KMS-11 (cell line): ENCODE data around the gene DIS3L2.

Source experiments
- H2AFZ ChIP-seq: fragments of 200-600 bp; sonication (generic); 2 replicates; pipeline ENCODE4 v1.6.1; 2016; ENCODE audit warnings: antibody characterized with exemption, mixed run types, low read depth
- H3K27ac ChIP-seq: fragments of 200-600 bp; sonication (generic); 2 replicates; pipeline ENCODE4 v1.6.1; 2016; ENCODE audit warnings: mild to moderate bottlenecking, mixed run types
- H3K27me3 ChIP-seq: fragments of 200-600 bp; sonication (generic); 2 replicates; pipeline ENCODE4 v1.6.1; 2017; ENCODE audit warnings: mild to moderate bottlenecking, low read depth, mixed run types, moderate library complexity; ENCODE audit not compliant: insufficient read depth
- H3K36me3 ChIP-seq: fragments of 200-600 bp; sonication (generic); 2 replicates; pipeline ENCODE4 v1.6.1; 2017; ENCODE audit warnings: mild to moderate bottlenecking, mixed run types; ENCODE audit not compliant: insufficient read depth
- H3K4me1 ChIP-seq: fragments of 200-600 bp; sonication (generic); 2 replicates; pipeline ENCODE4 v1.6.1; 2016; ENCODE audit warnings: mild to moderate bottlenecking, low read depth, mixed run types; ENCODE audit not compliant: poor library complexity, severe bottlenecking
- H3K4me2 ChIP-seq: fragments of 200-600 bp; sonication (generic); 2 replicates; pipeline ENCODE4 v1.7.0; 2016; ENCODE audit warnings: mild to moderate bottlenecking, mixed run types
- H3K4me3 ChIP-seq: fragments of 200-600 bp; sonication (generic); IDR thresholded peaks from 2 replicates; pipeline ENCODE4 v1.6.1; 2017; ENCODE audit warnings: low read depth, low read length, mixed read lengths; ENCODE audit not compliant: insufficient read depth
- H3K79me2 ChIP-seq: fragments of 200-600 bp; sonication (generic); 2 replicates; pipeline ENCODE4 v1.6.1; 2016; ENCODE audit warnings: low read depth, mixed run types; ENCODE audit not compliant: insufficient read depth
- H3K9ac ChIP-seq: fragments of 200-600 bp; sonication (generic); 2 replicates; pipeline ENCODE4 v1.6.1; 2016; ENCODE audit warnings: mild to moderate bottlenecking, mixed run types
- H4K20me1 ChIP-seq: fragments of 200-600 bp; sonication (generic); 2 replicates; pipeline ENCODE4 v1.6.1; 2016; ENCODE audit warnings: mild to moderate bottlenecking, mixed run types; ENCODE audit not compliant: insufficient read depth
- CTCF ChIP-seq: fragments of 200-600 bp; sonication (generic); conservative IDR thresholded peaks from 2 replicates; pipeline ENCODE4 v1.6.1; 2017; ENCODE audit warnings: low read depth, mild to moderate bottlenecking, antibody characterized with exemption, low read length, moderate library complexity, mixed read lengths

DIS3L2 gene

GRCh38 chr2:232022718-232023117, 61.2 kb downstream of the DIS3L2 start:
- Histone ChIP-seq H3K79me2 (no peaks in the 10 kb centered on the region), H3K9ac (no peak overlapping the region), H3K27me3 (no peaks in the 10 kb centered on the region), H3K36me3 (no peaks in the 10 kb centered on the region), H3K4me3 (no peak overlapping the region), H3K4me2 (no peak overlapping the region), H2AFZ (no peak overlapping the region), H4K20me1 (peaks cover 12% of the 10 kb centered on the region; the same call in 1 of the 2 replicates), H3K4me1 (peaks cover 25% of the 10 kb centered on the region), H3K27ac (no peak overlapping the region)
- TF ChIP-seq CTCF, result no peak

GRCh38 chr2:232023426-232023825, 61.9 kb downstream of the DIS3L2 start:
- H2AFZ ChIP-seq, result no peak overlapping the region
- H3K4me1 ChIP-seq, result peaks cover 33% of the 10 kb centered on the region
- no peak overlapping the region for H3K4me3 ChIP-seq
- H3K27ac ChIP-seq, result no peak overlapping the region
- TF ChIP-seq CTCF, result no peak
- H3K36me3 ChIP-seq, result no peaks in the 10 kb centered on the region
- no peak overlapping the region for H3K9ac ChIP-seq
- no peaks in the 10 kb centered on the region; the same call in 1 of the 2 replicates for H3K27me3 ChIP-seq
- no peaks in the 10 kb centered on the region for H3K79me2 ChIP-seq
- peaks cover 12% of the 10 kb centered on the region; the same call in 1 of the 2 replicates for H4K20me1 ChIP-seq
- no peak overlapping the region for H3K4me2 ChIP-seq

GRCh38 chr2:232024457-232024856, 62.9 kb downstream of the DIS3L2 start:
- Histone ChIP-seq H3K4me1 (peaks cover 43% of the 10 kb centered on the region), H3K36me3 (no peaks in the 10 kb centered on the region), H3K79me2 (no peaks in the 10 kb centered on the region), H3K4me3 (no peak overlapping the region), H3K9ac (no peak overlapping the region), H3K27ac (no peak overlapping the region), H4K20me1 (peaks cover 12% of the 10 kb centered on the region; the same call in 1 of the 2 replicates), H2AFZ (no peak overlapping the region), H3K27me3 (no peaks in the 10 kb centered on the region; the same call in 1 of the 2 replicates), H3K4me2 (no peak overlapping the region)
- no peak for TF ChIP-seq CTCF

GRCh38 chr2:232026910-232027309, 65.4 kb downstream of the DIS3L2 start:
- Histone ChIP-seq H3K27me3 (no peaks in the 10 kb centered on the region; the same call in 1 of the 2 replicates), H3K79me2 (no peaks in the 10 kb centered on the region), H3K9ac (no peak overlapping the region), H3K4me2 (peak overlapping the region; percentile 41), H3K4me3 (peak overlapping the region; percentile 21), H2AFZ (no peak overlapping the region), H3K4me1 (peaks cover 47% of the 10 kb centered on the region), H3K36me3 (no peaks in the 10 kb centered on the region), H3K27ac (no peak overlapping the region), H4K20me1 (peaks cover 12% of the 10 kb centered on the region; the same call in 1 of the 2 replicates)
- TF ChIP-seq CTCF, result no peak
